Heart left ventricle (tissue), 16 donors: ENCODE results near the gene FER. TPM values are rescaled to one million over a fixed set of nuclear protein-coding genes. Genes with fewer than 3 reads are reported as not detected.

ENCODE experiments used
- ATAC-seq, 4 donors: fragments of 200-7000 bp; cut with Tn5 transposase; one replicate each; pipeline ENCODE4 v1.9.1; 2020 to 2022; ENCODE audit warnings: moderate library complexity in 4 of 4, mild to moderate bottlenecking in 3 of 4, moderate number of reproducible peaks in 1 of 4
- DNase-seq, 5 donors: peaks; one replicate each; pipeline ENCODE4 v3.0.0-alpha.2; 2020
- H3K27ac ChIP-seq, 12 donors: fragments of 200-600 bp; sonication (generic) in 4 of 12; one replicate each; pipeline versions ENCODE4 v1.5.0 to v1.8.0; 2016 to 2022; ENCODE audit warnings: mild to moderate bottlenecking in 2 of 12
- H3K27me3 ChIP-seq, 9 donors: fragments of 200-600 bp; sonication (generic) in 2 of 9; one replicate each; pipeline versions ENCODE4 v1.5.1 to v1.8.0; 2016 to 2022; ENCODE audit warnings: mild to moderate bottlenecking in 3 of 9
- H3K36me3 ChIP-seq, 9 donors: fragments of 200-600 bp; sonication (generic) in 2 of 9; one replicate each; pipeline versions ENCODE4 v1.5.0 to v1.8.0; 2018 to 2022; ENCODE audit warnings: mild to moderate bottlenecking in 2 of 9
- H3K4me1 ChIP-seq, 12 donors: fragments of 200-600 bp; sonication (generic) in 4 of 12; one replicate each; pipeline versions ENCODE4 v1.5.0 to v1.8.0; 2016 to 2022; ENCODE audit warnings: mild to moderate bottlenecking in 3 of 12
- H3K4me3 ChIP-seq, 12 donors: fragments of 200-600 bp; sonication (generic) in 4 of 12; one replicate each; pipeline versions ENCODE4 v1.5.0 to v1.8.0; 2017 to 2022; ENCODE audit warnings: mild to moderate bottlenecking in 9 of 12, moderate library complexity in 4 of 12
- H3K9me3 ChIP-seq, 12 donors: fragments of 200-600 bp; sonication (generic) in 4 of 12; one replicate each; pipeline versions ENCODE4 v1.5.0 to v1.8.0; 2016 to 2022; ENCODE audit warnings: mild to moderate bottlenecking in 1 of 12
- POLR2A ChIP-seq, 2 donors: fragments of 450-650 bp; IDR thresholded peaks; one replicate each; pipeline ENCODE4 v1.6.1; 2017; ENCODE audit warnings: antibody characterized with exemption in 2 of 2, mild to moderate bottlenecking in 2 of 2, moderate library complexity in 2 of 2
- WGBS, 4 donors: extraction: QIAGEN DNeasy Blood & Tissue Kit in 2 of 4; methylation state at CpG; one replicate each; pipeline versions ENCODE4 v1.1.5 to v1.1.7; 2013 to 2018; 5-methylcytosine and 5-hydroxymethylcytosine counted together
- intact Hi-C, 10 donors: fragments of 100-400 bp; cut with DNase I; formaldehyde crosslinking; loops; one replicate each; pipeline versions ENCODE4 v1.11.1 to v1.14.2; 2022
- polyA plus RNA-seq, 2 donors: library from polyadenylated mRNA; stranded (reverse); fragments of 200-250 nt; gene quantifications; one replicate each; pipeline ENCODE4 v1.2.3, GENCODE V29; 2013
- total RNA-seq, 9 donors: library from RNA; depleted of rRNA in 2 of 9; stranded (reverse); fragments of >200 nt in 2 of 9; fragmentation: NEBNext Ultra II Directional in 3 of 9; extraction: Animal tissue kit (Norgen Biotek cat#: 25700) in 3 of 9; gene quantifications; one replicate each; pipeline versions ENCODE4 v1.1.0 to v1.2.4, GENCODE V29; 2016 to 2023
- TF ChIP-seq, protein P1 (sequence below), 12 donors: fragments of 200-600 bp; sonication (generic) in 4 of 12; IDR thresholded peaks; one replicate each; pipeline versions ENCODE4 v1.5.0 to v1.8.0; 2018 to 2022; ENCODE audit warnings: antibody characterized with exemption in 12 of 12, mild to moderate bottlenecking in 5 of 12
- donor health status: ischemic (EF 13 %, LVEDD 7.1; RV severe dilation, severe dysfunction).
- donor health status: healthy with polysubstance abuse.
- donor health status: DM: no; HTN: yes; CAD: no.
- donor health status: DM: no; HTN: no; CAD: no.
- donor health status: ischemic (EF 25% LVEDD 6.9; RV normal size, moderate dysfunction).
- donor health status: ischemic (EF 25% LVEDD 5.7; RV mildly dilated, moderate dysfunction).
- donor health status: healthy.
- donor health status: DM: yes; HTN: yes; CAD: no.
- donor health status: ischemic (EF 35%, LVEDD 5.7; RV mildly dilated, moderate dysfunction).
- donor health status: nonischemic (EF 11% LVEDD 7.7; RV severe dilation, severe dysfunction).
- donor health status: DM: yes; HTN: yes; CAD: no.
- donor health status: PGD.
- donor health status: ischemic (EF 29% LVEDD 5.4; RV normal size, mild dysfunction).
- donor health status: nonischemic (EF 23%, LVEDD 6.1; RV moderate dilation, normal function).

The FER gene
- total and polyA plus RNA-seq, 11 donors, result 1.4 to 25.7 (median 13.1) TPM

DNA sequence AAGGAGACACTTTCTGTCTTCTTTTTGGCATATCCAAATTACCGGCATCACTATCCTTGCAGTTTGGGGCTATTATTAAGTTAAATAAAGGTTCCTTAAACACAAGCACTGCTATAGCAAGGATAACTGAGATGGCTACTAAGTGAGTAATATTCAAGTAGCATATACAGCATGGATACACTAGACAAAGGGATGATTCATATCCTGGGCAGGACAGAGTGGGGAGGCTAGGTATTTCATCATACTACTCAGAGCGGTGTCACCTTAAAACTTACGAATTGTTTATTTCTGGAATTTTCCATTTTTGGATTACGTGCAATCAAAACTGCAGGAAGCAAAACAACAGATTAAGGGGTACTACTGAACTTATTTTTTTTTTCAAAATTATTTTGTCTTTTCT is 54.1 kb downstream of the FER start:
- ATAC-seq, result peak in 1 of 4 donors; percentile 60
- DNase-seq, result no peak
- 83 to 91% (median 89%) methylated on average over 4 of the region's 4 CpGs for WGBS, 4 donors
- intact Hi-C loops, result no loop called here
- Histone ChIP-seq H3K4me1 (no peaks in the 10 kb centered on the region), H3K27ac (no peak overlapping the region), H3K4me3 (no peak overlapping the region), H3K9me3 (peaks cover 0 to 36% (median 12%) of the 10 kb centered on the region in 12 donors), H3K27me3 (no peaks in the 10 kb centered on the region), H3K36me3 (peaks cover 0 to 21% (median 15%) of the 10 kb centered on the region in 9 donors)
- no peak for TF ChIP-seq POLR2A (IDR thresholded peaks at IDR 0.05)

DNA sequence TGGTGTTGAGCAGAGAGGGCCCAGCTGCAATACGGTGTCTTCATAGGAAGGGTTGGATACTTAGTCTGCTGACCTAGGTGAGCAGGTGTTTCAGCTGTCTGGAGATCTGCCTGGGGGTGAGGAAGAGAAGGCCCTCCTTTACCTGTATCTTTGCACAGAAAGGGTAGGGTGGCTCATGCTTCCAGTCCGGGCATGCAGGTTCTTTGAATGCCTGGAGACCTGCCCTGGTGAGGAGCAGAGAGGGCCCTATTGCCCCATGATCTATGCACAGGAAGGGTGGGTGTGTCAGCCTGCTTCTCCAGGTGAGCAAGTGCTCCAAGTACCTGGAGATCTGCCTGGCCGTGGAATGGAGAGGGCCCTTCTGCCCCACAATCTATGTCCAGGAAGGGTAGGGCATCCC is 63.0 kb downstream of the FER start:
- Histone ChIP-seq H3K36me3 (no peaks in the 10 kb centered on the region), H3K4me1 (peaks cover 0 to 14% (median 0%) of the 10 kb centered on the region in 12 donors), H3K4me3 (no peak overlapping the region), H3K27ac (no peak overlapping the region), H3K27me3 (no peaks in the 10 kb centered on the region), H3K9me3 (peaks cover 0 to 43% (median 0%) of the 10 kb centered on the region in 12 donors)
- intact Hi-C loops, result no loop called here
- TF ChIP-seq POLR2A (IDR thresholded peaks at IDR 0.05), result no peak
- TF ChIP-seq, protein P1, sequence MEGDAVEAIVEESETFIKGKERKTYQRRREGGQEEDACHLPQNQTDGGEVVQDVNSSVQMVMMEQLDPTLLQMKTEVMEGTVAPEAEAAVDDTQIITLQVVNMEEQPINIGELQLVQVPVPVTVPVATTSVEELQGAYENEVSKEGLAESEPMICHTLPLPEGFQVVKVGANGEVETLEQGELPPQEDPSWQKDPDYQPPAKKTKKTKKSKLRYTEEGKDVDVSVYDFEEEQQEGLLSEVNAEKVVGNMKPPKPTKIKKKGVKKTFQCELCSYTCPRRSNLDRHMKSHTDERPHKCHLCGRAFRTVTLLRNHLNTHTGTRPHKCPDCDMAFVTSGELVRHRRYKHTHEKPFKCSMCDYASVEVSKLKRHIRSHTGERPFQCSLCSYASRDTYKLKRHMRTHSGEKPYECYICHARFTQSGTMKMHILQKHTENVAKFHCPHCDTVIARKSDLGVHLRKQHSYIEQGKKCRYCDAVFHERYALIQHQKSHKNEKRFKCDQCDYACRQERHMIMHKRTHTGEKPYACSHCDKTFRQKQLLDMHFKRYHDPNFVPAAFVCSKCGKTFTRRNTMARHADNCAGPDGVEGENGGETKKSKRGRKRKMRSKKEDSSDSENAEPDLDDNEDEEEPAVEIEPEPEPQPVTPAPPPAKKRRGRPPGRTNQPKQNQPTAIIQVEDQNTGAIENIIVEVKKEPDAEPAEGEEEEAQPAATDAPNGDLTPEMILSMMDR (IDR thresholded peaks at IDR 0.05), result no peak
- ATAC-seq (no peak), DNase-seq (no peak)
- WGBS, 4 donors, result 94 to 98% (median 96%) methylated on average over 2 to 3 of the region's 3 CpGs

DNA sequence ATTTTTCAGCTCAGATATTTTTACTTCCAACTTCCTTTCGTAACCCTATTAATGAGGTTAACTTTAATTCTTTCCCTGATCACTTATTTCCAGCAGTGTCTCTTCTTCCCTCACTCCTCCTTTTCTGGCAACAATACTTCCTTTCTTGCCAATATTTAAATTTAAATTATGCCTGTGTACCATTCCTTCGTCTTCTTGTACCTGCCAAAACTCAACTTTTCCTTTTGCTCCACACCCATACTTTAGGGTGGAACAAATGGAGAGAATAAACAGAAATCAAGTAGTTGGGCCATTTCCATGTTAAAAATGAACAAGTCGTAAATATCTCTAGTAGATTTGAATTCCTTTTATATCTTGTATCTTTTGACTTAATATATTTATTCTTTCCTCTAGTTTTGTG is 66.0 kb downstream of the FER start:
- peaks cover 0 to 14% (median 0%) of the 10 kb centered on the region in 12 donors for H3K4me1 ChIP-seq
- 45 to 64% (median 54%) methylated on average over 3 of the region's 3 CpGs for WGBS, 4 donors
- intact Hi-C loops, result no loop called here
- TF ChIP-seq, protein P1 (IDR thresholded peaks at IDR 0.05), result no peak
- no peak for TF ChIP-seq POLR2A (IDR thresholded peaks at IDR 0.05)
- H3K27me3 ChIP-seq, result no peaks in the 10 kb centered on the region
- ATAC-seq, result no peak
- H3K36me3 ChIP-seq, result no peaks in the 10 kb centered on the region
- no peak for DNase-seq
- peaks cover 0 to 30% (median 0%) of the 10 kb centered on the region in 12 donors for H3K9me3 ChIP-seq
- H3K4me3 ChIP-seq, result peak overlapping the region in 3 of 12 donors; percentile 1 to 24 (median 13)
- H3K27ac ChIP-seq, result no peak overlapping the region

DNA sequence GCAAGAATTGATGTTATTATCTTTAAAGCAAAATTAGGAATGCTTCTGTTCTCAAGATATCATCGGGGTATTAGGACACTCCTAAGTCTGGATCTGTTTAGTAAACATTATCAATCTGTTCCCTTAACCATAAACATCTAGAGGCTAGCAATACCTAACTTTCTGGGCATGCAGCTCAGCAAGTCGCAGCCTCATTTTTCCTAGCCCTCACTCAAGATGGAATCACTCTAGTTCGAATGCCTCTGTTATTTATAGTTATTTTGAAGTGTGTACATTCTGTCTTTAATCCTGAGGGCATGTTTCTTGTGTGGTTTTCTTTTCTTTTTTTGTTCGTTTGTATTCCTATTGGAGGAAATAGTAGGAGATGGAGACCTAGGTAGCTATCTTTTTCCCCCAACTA is 66.9 kb downstream of the FER start:
- Histone ChIP-seq H3K4me1 (peaks cover 0 to 14% (median 0%) of the 10 kb centered on the region in 12 donors), H3K36me3 (no peaks in the 10 kb centered on the region), H3K4me3 (peak overlapping the region in 3 of 12 donors; percentile 2 to 24 (median 13)), H3K27ac (peak overlapping the region in 1 of 12 donors; percentile 0), H3K9me3 (peaks cover 0 to 21% (median 0%) of the 10 kb centered on the region in 12 donors), H3K27me3 (no peaks in the 10 kb centered on the region)
- TF ChIP-seq, protein P1 (IDR thresholded peaks at IDR 0.05), result no peak
- TF ChIP-seq POLR2A (IDR thresholded peaks at IDR 0.05), result no peak
- DNase-seq (no peak), ATAC-seq (no peak)
- intact Hi-C loops, result no loop called here
- 53 to 66% (median 59%) methylated on average over 4 of the region's 4 CpGs for WGBS, 4 donors
